HepG2 (cell line): Measurements from ENCODE around the gene FIGLA. TPM values are rescaled to one million over a fixed set of nuclear protein-coding genes. Genes with fewer than 3 reads are reported as not detected.

Source experiments
- ATAC-seq: fragments of 200-7000 bp; cut with Tn5 transposase; 3 replicates; pipeline ENCODE4 v1.9.1; 2020; ENCODE audit warnings: mild to moderate bottlenecking, moderate library complexity
- BruUV-seq: library from RNA; stranded (reverse); fragments of 400-500 nt; replicated peaks from 2 replicates; lab custom pipeline; 2021; lab: Mats Ljungman, UMichigan
- CTCF ChIA-PET: fragments of 300-600 bp; formaldehyde crosslinking; extraction: SDS; loops from one replicate; lab custom pipeline; 2021; ENCODE audit warnings: low total read pairs, inconsistent platforms, low intra/inter-chr PET ratio; lab: Yijun Ruan, JAX
- POLR2A ChIA-PET: fragments of 350-600 bp; sonication (Branson Sonifier 250); formaldehyde crosslinking; loops from one replicate; lab custom pipeline; 2020; ENCODE audit warnings: antibody characterized with exemption, inconsistent platforms; lab: Yijun Ruan, JAX
- DNase-seq: peaks from one replicate; pipeline ENCODE4 v3.0.0-alpha.2; 2015; ENCODE audit warnings: low spot score
- FAIRE-seq: peaks from 3 replicates; lab custom pipeline; 2011; peaks lifted over from hg19 to GRCh38; lab: Jason Lieb, UNC
- H2AFZ ChIP-seq: one replicate; pipeline ENCODE4 v1.6.1; 2011; ENCODE audit warnings: low read length, inconsistent platforms
- H3K27ac ChIP-seq: fragments of 300-600 bp; 3 replicates; pipeline ENCODE4 v1.8.0; 2011; ENCODE audit warnings: mixed run types, mild to moderate bottlenecking, mixed read lengths, low read length, inconsistent platforms; ENCODE audit not compliant: insufficient read depth; ENCODE audit errors: extremely low read length
- H3K27me3 ChIP-seq, 2 experiments: fragments of 200-600 bp in 1 of 2; 2 replicates in 1 of 2; 3 replicates in 1 of 2; pipeline versions ENCODE4 v1.6.0 to v1.8.0; 2011; ENCODE audit warnings: low read length in 2 of 2, mild to moderate bottlenecking in 2 of 2, moderate library complexity in 2 of 2, inconsistent platforms in 1 of 2; ENCODE audit not compliant: insufficient read depth in 2 of 2, control insufficient read depth in 1 of 2
- H3K36me3 ChIP-seq, 2 experiments: fragments of 200-600 bp in 1 of 2; replicated peaks in 1 of 2; 2 replicates in 1 of 2; 3 replicates in 1 of 2; pipeline versions ENCODE4 v1.5.1 to v1.8.0; 2011; ENCODE audit warnings: low read length in 2 of 2, inconsistent platforms in 1 of 2; ENCODE audit not compliant: insufficient read depth in 2 of 2, control insufficient read depth in 1 of 2
- H3K4me1 ChIP-seq: 2 replicates; pipeline ENCODE4 v1.5.1; 2012; ENCODE audit warnings: low read length, inconsistent platforms; ENCODE audit not compliant: insufficient read depth
- H3K4me2 ChIP-seq: 2 replicates; pipeline ENCODE4 v1.6.0; 2011; ENCODE audit warnings: low read depth, low read length, inconsistent platforms
- H3K4me3 ChIP-seq, 3 experiments: fragments of 200-600 bp in 1 of 3; sonication (generic), shearing (Covaris generic) in 1 of 3; replicated peaks in 1 of 3; 2 replicates each; pipeline ENCODE4 v1.5.1; 2011 to 2016; ENCODE audit warnings: low read length in 3 of 3, inconsistent platforms in 2 of 3, low read depth in 2 of 3, mild to moderate bottlenecking in 2 of 3, control low read depth in 1 of 3, mixed read lengths in 1 of 3; ENCODE audit not compliant: insufficient read depth in 1 of 3
- H3K79me2 ChIP-seq: one replicate; pipeline ENCODE4 v1.6.1; 2011; ENCODE audit warnings: low read length, inconsistent platforms; ENCODE audit not compliant: insufficient read depth
- H3K9ac ChIP-seq: 2 replicates; pipeline ENCODE4 v1.6.0; 2011; ENCODE audit warnings: mild to moderate bottlenecking, low read depth, low read length, inconsistent platforms; ENCODE audit not compliant: insufficient read depth
- H3K9me3 ChIP-seq: 2 replicates; pipeline ENCODE4 v1.5.1; 2012; ENCODE audit warnings: mild to moderate bottlenecking, low read length
- H4K20me1 ChIP-seq: 2 replicates; pipeline ENCODE4 v1.6.0; 2011; ENCODE audit warnings: inconsistent platforms, mild to moderate bottlenecking, low read length, moderate library complexity; ENCODE audit not compliant: insufficient read depth
- CHD4 ChIP-seq: fragments of 200-600 bp; sonication (generic); IDR thresholded peaks from 2 replicates; pipeline ENCODE4 v1.7.0; 2017; ENCODE audit warnings: mild to moderate bottlenecking, low read length, borderline replicate concordance
- CREB1 ChIP-seq, 2 experiments: fragments of 450-650 bp in 1 of 2; IDR thresholded peaks; 2 replicates each; pipeline ENCODE4 v1.6.1; 2016 to 2017; ENCODE audit warnings: control low read depth in 1 of 2, mild to moderate bottlenecking in 1 of 2, missing compliant biosample characterization in 1 of 2, missing genetic modification characterization in 1 of 2
- ERF ChIP-seq: IDR thresholded peaks from 2 replicates; pipeline ENCODE4 v1.6.1; 2018; ENCODE audit warnings: missing biosample characterization, missing genetic modification reagents
- FOXA3 ChIP-seq: IDR thresholded peaks from 2 replicates; pipeline ENCODE4 v1.6.1; 2016; ENCODE audit warnings: missing genetic modification reagents, missing compliant biosample characterization
- GABPA ChIP-seq, 2 experiments: IDR thresholded peaks; 2 replicates each; pipeline ENCODE4 v1.6.1; 2011 to 2016; ENCODE audit warnings: low read depth in 2 of 2, low read length in 1 of 2, missing biosample characterization in 1 of 2, missing genetic modification characterization in 1 of 2
- HNRNPH1 ChIP-seq: fragments of 200-400 bp; formaldehyde crosslinking; optimal IDR thresholded peaks from 2 replicates; pipeline ENCODE3; 2017; ENCODE audit warnings: mild to moderate bottlenecking, low read depth, low read length
- HNRNPUL1 ChIP-seq: fragments of 200-400 bp; formaldehyde crosslinking; IDR thresholded peaks from 2 replicates; pipeline ENCODE4 v1.6.1; 2017; ENCODE audit warnings: low read depth, mild to moderate bottlenecking, low read length, moderate library complexity
- MED13 ChIP-seq: sonication (generic); formaldehyde crosslinking; IDR thresholded peaks from 2 replicates; pipeline ENCODE4 v1.5.0; 2020; ENCODE audit warnings: missing genetic modification reagents
- MEIS2 ChIP-seq: sonication (generic); formaldehyde crosslinking; IDR thresholded peaks from 2 replicates; pipeline ENCODE4 v1.9.0; 2021; ENCODE audit warnings: mild to moderate bottlenecking, missing genetic modification reagents
- PITX1 ChIP-seq: sonication (generic); formaldehyde crosslinking; IDR thresholded peaks from 2 replicates; pipeline ENCODE4 v1.5.1; 2020; ENCODE audit warnings: mild to moderate bottlenecking, missing genetic modification reagents
- SALL1 ChIP-seq: sonication (generic); formaldehyde crosslinking; IDR thresholded peaks from 2 replicates; pipeline ENCODE4 v1.8.0; 2022; ENCODE audit warnings: mild to moderate bottlenecking, missing genetic modification reagents
- SMARCE1 ChIP-seq: fragments of 450-650 bp; IDR thresholded peaks from 2 replicates; pipeline ENCODE4 v1.6.1; 2017; ENCODE audit warnings: borderline replicate concordance
- TBL1XR1 ChIP-seq: fragments of 150-350 bp; IDR thresholded peaks from 2 replicates; pipeline ENCODE4 v1.6.1; 2014; ENCODE audit warnings: borderline replicate concordance, low read length; ENCODE audit not compliant: partially characterized antibody
- U2AF2 ChIP-seq: fragments of 200-400 bp; formaldehyde crosslinking; IDR thresholded peaks from 2 replicates; pipeline ENCODE4 v1.6.1; 2017; ENCODE audit warnings: low read depth, mild to moderate bottlenecking, low read length
- ZNF33A ChIP-seq: sonication (generic); formaldehyde crosslinking; IDR thresholded peaks from 2 replicates; pipeline ENCODE4 v1.5.1; 2020; ENCODE audit warnings: missing genetic modification reagents, mild to moderate bottlenecking, moderate library complexity, borderline replicate concordance
- ZNF484 ChIP-seq: sonication (generic); formaldehyde crosslinking; IDR thresholded peaks from 2 replicates; pipeline ENCODE4 v1.5.1; 2020; ENCODE audit warnings: mild to moderate bottlenecking, low read depth, missing genetic modification reagents, borderline replicate concordance
- ZNF563 ChIP-seq: sonication (generic); formaldehyde crosslinking; IDR thresholded peaks from 2 replicates; pipeline ENCODE4 v1.8.0; 2022; ENCODE audit warnings: mild to moderate bottlenecking, moderate library complexity, missing genetic modification reagents
- ZNF569 ChIP-seq: sonication (generic); formaldehyde crosslinking; IDR thresholded peaks from 2 replicates; pipeline ENCODE4 v1.5.0; 2020; ENCODE audit warnings: mild to moderate bottlenecking, missing genetic modification reagents, moderate library complexity, borderline replicate concordance
- WGBS: methylation state at CpG from one replicate; pipeline ENCODE4 v1.1.6; 2017; ENCODE audit warnings: low lambda C conversion rate; 5-methylcytosine and 5-hydroxymethylcytosine counted together
- in situ Hi-C: cut with HindIII; loops from 2 replicates; pipeline ENCODE4 v1.10.0; 2017; ENCODE audit warnings: low pct_unique_long_range_greater_than_20kb; ENCODE audit not compliant: extremely low pct_ligation_motif_present
- intact Hi-C: fragments of 100-400 bp; cut with micrococcal nuclease; formaldehyde crosslinking; loops from one replicate; pipeline ENCODE4 v1.10.0; 2022; ENCODE audit not compliant: unreplicated experiment
- polyA plus RNA-seq, 8 experiments: library from polyadenylated mRNA; depleted of rRNA in 3 of 8; stranded (reverse) in 7 of 8; unstranded in 1 of 8; fragments of >200 nt; fragmentation: Illumina TruSeq in 4 of 8; extraction: Trizol in 4 of 8; gene quantifications; 2 replicates each; pipeline versions ENCODE4 v1.2.1 to v1.2.3, GENCODE V29; 2011 to 2016; ENCODE audit warnings: low read depth in 4 of 8, missing spikeins in 1 of 8, mixed read lengths in 1 of 8; ENCODE audit not compliant: insufficient read depth in 1 of 8
- total RNA-seq, 5 experiments: library from RNA; depleted of rRNA; stranded (reverse); fragments of >200 nt; fragmentation: Illumina TruSeq; extraction: Trizol; gene quantifications; 2 replicates each; pipeline ENCODE4 v1.2.3, GENCODE V29; 2016; ENCODE audit warnings: low read depth in 1 of 5
- TF ChIP-seq, protein P1 (sequence below): sonication (generic); formaldehyde crosslinking; IDR thresholded peaks from 2 replicates; pipeline ENCODE4 v1.4.0; 2020; ENCODE audit warnings: mild to moderate bottlenecking, missing genetic modification reagents, borderline replicate concordance
- TF ChIP-seq, protein P2 (sequence below): IDR thresholded peaks from 2 replicates; pipeline ENCODE4 v1.6.1; 2016; ENCODE audit warnings: mild to moderate bottlenecking, missing biosample characterization, missing genetic modification reagents
- TF ChIP-seq, protein P3 (sequence below): fragments of 450-650 bp; IDR thresholded peaks from 2 replicates; pipeline ENCODE4 v1.6.1; 2017

FIGLA gene
- total and polyA plus RNA-seq, 2 of the 13 experiments (the other 11 are each of a cell fraction or from before 2014, with no cell fraction given) = not detected

DNA sequence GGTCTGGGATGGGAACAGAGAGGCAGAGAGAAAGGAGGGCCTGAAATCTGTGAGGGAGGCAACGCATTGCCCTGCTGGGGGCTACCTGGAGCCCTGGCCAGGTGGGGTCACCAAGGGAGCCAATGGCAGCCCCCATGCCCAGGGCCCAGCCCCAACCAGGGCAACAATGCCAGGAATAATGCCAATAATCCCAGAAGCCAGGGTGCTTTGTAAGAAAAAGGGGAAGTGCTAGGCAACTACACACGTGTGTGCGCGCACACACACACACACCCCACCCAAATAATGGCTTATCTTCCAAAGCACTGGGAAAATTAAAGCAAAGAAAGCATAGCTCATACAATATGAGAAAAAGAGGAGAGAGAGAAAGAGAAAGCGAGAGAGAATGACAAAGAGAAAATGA lies 36.9 kb upstream of the FIGLA start (continued):
- no peak for TF ChIP-seq U2AF2
- TF ChIP-seq HNRNPH1 = no peak
- TF ChIP-seq ZNF484 = no peak

DNA sequence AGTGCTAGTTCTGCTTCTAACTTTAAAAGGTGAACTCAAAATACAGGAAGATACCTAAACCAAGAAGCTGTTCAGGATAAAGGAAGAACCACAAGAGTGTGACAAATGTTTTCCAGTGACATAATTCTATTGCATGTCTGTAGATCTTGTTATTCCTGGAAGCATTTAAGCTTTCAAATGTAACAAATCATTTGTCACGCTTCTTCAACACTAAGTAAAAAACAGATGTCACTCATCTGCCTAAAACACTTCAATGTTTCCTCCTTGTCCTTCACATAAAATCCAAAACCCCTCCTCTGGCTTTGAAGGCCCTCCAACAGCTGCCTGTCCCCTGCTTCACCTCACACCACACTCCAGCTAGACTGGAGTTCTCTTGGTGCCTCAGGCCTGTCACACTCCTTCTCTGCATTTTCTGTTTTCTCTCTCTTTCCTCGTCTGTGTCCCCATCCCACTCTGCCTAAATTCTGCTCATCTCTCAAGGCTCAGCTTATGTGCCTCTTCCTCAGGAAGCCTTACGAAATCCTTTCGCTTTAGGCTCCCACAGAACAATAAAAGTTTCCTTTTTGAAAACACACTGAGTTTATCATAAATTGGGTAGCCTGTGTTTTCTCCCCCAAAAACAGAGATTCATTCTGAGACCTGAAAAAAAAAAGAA lies 36.4 kb upstream of the FIGLA start:
- no peak for ATAC-seq
- CTCF ChIA-PET = no interaction called here
- 49% methylated on average over 4 of the region's 4 CpGs for WGBS

More for the DNA sequence above, 36.4 kb upstream of the FIGLA start:
- H4K20me1 ChIP-seq = no peaks in the 10 kb centered on the region
- TF ChIP-seq PITX1 (CRISPR knock-in tag) (no peak), ERF (CRISPR knock-in tag) (no peak), HNRNPUL1 (no peak), CREB1 (IDR thresholded peaks at IDR 0.05) (no peak), CREB1 (CRISPR knock-in tag; IDR thresholded peaks at IDR 0.05) (no peak), ZNF569 (CRISPR knock-in tag) (no peak), MEIS2 (CRISPR knock-in tag) (no peak), ZNF33A (CRISPR knock-in tag) (no peak), ZNF563 (no peak), CHD4 (no peak), FOXA3 (CRISPR knock-in tag) (no peak), GABPA (IDR thresholded peaks at IDR 0.05; ENCODE audit: low read depth, low read length) (no peak), GABPA (CRISPR knock-in tag; IDR thresholded peaks at IDR 0.05; ENCODE audit: low read depth) (no peak), MED13 (CRISPR knock-in tag) (no peak), SMARCE1 (no peak), TBL1XR1 (no peak), SALL1 (CRISPR knock-in tag) (no peak)
- TF ChIP-seq, protein P1, sequence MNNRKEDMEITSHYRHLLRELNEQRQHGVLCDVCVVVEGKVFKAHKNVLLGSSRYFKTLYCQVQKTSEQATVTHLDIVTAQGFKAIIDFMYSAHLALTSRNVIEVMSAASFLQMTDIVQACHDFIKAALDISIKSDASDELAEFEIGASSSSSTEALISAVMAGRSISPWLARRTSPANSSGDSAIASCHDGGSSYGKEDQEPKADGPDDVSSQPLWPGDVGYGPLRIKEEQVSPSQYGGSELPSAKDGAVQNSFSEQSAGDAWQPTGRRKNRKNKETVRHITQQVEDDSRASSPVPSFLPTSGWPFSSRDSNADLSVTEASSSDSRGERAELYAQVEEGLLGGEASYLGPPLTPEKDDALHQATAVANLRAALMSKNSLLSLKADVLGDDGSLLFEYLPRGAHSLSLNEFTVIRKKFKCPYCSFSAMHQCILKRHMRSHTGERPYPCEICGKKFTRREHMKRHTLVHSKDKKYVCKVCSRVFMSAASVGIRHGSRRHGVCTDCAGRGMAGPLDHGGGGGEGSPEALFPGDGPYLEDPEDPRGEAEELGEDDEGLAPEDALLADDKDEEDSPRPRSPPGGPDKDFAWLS (CRISPR knock-in tag) = no peak
- TF ChIP-seq, protein P2, sequence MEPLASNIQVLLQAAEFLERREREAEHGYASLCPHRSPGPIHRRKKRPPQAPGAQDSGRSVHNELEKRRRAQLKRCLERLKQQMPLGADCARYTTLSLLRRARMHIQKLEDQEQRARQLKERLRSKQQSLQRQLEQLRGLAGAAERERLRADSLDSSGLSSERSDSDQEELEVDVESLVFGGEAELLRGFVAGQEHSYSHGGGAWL (CRISPR knock-in tag) = no peak
- TF ChIP-seq, protein P3, sequence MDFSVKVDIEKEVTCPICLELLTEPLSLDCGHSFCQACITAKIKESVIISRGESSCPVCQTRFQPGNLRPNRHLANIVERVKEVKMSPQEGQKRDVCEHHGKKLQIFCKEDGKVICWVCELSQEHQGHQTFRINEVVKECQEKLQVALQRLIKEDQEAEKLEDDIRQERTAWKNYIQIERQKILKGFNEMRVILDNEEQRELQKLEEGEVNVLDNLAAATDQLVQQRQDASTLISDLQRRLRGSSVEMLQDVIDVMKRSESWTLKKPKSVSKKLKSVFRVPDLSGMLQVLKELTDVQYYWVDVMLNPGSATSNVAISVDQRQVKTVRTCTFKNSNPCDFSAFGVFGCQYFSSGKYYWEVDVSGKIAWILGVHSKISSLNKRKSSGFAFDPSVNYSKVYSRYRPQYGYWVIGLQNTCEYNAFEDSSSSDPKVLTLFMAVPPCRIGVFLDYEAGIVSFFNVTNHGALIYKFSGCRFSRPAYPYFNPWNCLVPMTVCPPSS = no peak
- in situ Hi-C loops = no loop called here
- FAIRE-seq (no peak), DNase-seq (no peak)
- no peak overlapping the region for H3K4me3 ChIP-seq
- H3K79me2 ChIP-seq = no peaks in the 10 kb centered on the region
- peaks cover 47% of the 10 kb centered on the region for H3K4me1 ChIP-seq
- no peak overlapping the region for H3K4me2 ChIP-seq
- no peaks in the 10 kb centered on the region for H3K36me3 ChIP-seq
- H3K9me3 ChIP-seq = no peaks in the 10 kb centered on the region
- no peak overlapping the region for H3K27ac ChIP-seq
- BruUV-seq = no TSS peak
- no peak overlapping the region for H3K9ac ChIP-seq
- peaks cover 5 to 39% of the 10 kb centered on the region in 2 experiments; a peak in 4 of 5 replicates for H3K27me3 ChIP-seq
- no peak overlapping the region for H2AFZ ChIP-seq
- POLR2A ChIA-PET = no interaction called here
- intact Hi-C loops = no loop called here
